ENCODE results near the gene EIPR1.
"Not testable (repeated sequence)": the region's sequence is repeated elsewhere in the genome, so short reads cannot be mapped to it uniquely, and the experiment has no call there.

Gene EIPR1

DNA sequence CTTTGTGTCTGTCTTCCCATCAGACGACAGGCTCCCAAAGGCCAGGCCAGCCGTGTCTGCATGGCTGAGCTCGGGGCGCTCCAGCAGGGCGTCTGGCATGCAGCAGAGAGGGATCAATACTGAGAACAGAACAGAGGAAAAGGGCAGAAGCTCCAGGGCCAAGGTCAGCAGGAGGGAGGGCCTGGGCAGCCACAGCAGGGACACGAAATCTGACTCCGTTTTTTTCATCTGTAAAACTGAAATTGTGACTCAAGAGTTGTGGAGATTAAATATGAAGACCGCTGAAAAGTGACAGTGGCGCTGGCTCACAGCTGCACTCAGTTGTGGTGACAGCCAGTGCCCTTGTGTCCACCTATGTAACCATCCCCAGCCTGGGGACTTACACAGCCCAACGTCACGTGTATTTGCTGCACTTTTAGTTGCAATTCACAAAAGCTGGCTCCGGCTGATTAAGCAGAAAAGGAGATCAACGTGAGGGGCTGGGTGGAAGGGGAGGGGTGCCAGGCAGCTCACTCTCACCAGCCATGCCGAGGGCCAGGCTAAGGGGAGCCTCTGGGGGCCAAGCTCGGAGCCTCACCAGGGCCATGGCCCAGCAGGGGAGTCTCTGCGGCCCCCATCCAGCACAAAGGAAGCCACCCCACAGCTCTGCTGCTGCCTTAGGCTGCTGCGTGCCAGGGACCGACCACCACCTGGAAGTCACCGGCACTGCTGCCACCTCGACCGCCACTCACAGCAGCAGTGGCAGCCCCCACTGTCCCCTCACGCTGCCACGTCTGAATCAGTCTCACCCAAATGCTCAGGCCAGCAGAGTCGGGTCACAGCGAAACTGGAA, 74.7 kb downstream of the EIPR1 start:
- DNase-seq = peak; percentile 58

GRCh38 chr2:3302421-3302750, 75.2 kb downstream of the EIPR1 start:
- no peak for DNase-seq

DNA sequence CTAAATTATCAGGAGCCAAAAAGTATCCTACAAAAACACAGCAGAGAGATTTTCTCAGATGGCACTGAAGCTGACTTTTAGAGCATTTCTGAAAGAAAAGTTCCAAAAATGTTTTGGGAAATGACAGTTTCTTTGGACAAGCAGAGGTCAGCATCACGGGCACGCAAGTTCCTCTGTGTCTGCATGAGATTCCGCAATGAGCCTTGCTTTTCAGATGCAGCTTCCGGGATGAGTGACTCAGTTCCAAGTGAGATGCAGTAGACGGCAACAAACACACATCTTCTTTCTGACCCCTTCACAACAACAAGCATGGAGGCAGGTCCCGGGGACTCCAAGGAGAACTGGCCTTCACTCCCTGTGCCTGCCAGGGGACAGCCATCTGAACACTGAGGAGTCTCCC, 76.6 kb downstream of the EIPR1 start:
- DNase-seq = no peak

DNA sequence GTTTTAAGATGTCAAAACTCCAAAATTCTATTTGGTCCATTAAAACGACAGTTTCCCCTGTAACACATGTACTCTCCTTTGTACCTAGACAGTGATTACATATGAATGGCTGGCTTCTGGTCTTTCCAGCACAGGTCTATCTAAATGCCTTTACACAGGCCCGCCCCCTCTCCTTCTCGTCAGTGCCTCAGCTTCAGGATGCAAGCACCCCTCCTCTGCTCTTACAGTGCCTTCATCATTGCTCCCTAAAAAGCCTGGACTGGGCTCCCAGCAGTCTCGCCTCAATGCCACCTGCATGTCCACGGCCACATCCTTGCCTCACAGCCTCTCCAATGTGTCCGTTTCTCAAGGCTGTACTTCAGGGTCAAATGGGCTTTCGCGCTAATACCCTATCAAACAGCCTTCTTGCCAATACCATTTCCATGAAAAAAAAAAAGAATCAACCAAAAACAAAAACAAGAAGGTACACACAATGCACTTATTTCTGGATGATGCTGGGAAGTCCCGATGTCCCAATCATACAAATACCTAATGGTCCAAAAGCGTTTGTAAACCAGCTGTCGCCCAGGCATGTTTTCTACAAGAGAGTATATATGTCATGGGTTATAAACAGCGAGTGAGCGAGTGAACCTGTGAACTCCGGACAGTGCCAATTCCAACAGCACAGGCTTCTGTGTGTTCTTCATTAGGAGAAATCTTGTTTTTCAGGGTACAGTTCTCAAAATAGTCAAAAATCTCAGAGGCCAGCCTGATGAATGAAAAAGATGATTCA, 77.2 kb downstream of the EIPR1 start:
- DNase-seq = no peak

- DNase-seq = no peak
Measured at GRCh38 chr2:3299703-3300102, 77.9 kb downstream of the EIPR1 start.

- no peak for DNase-seq
Measured at GRCh38 chr2:3299130-3299529, 78.5 kb downstream of the EIPR1 start.

GRCh38 chr2:3298191-3298590, 79.4 kb downstream of the EIPR1 start:
- DNase-seq = no peak

GRCh38 chr2:3297523-3297922, 80.1 kb downstream of the EIPR1 start:
- no peak for DNase-seq

DNA sequence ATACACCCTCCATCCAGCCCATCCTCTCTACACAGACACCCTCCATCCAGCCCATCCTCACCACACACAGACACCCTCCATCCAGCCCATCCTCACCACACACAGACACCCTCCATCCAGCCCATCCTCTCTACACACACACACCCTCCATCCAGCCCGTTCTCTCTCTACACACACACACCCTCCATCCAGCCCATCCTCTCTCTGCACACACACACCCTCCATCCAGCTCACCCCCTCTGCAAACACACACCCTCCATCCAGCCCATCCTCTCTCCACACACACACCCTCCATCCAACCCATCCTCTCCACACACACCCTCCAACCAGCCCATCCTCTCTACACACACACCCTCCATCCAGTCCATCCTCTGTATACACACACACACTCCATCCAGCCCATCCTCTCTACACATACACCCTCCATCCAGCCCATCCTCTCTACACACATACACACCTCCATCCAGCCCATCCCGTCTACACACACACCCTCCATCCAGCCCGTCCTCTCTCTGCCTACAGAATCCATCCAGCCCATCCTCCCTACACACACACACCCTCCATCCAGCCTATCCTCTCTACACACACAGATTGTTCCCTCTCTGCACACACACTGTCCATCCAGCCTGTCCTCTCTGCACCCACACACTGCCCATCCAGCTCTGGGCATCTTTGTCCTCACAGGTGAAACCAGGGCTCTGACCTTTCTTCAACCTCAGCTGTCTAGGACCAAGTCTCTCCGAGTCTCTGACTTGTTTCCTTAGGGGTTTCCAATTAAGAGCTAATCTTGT, 81.2 kb downstream of the EIPR1 start:
- DNase-seq = no peak

DNA sequence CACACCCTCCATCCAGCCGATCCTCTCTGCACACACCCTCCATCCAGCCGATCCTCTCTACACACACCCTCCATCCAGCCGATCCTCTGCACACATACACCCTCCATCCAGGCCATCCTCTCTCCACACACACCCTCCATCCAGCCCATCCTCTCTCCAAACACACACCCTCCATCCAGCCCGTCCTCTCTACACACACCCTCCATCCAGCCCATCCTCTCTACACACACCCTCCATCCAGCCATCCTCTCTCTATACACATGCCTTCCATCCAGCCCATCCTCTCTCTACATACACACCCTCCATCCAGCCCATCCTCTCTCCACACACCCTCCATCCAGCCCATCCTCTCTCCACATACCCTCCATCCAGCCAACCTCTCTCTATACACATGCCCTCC, 83.1 kb downstream of the EIPR1 start:
- no peak for DNase-seq

- peak; percentile 16 for DNase-seq
Measured at GRCh38 chr2:3294069-3294468, 83.5 kb downstream of the EIPR1 start.

DNA sequence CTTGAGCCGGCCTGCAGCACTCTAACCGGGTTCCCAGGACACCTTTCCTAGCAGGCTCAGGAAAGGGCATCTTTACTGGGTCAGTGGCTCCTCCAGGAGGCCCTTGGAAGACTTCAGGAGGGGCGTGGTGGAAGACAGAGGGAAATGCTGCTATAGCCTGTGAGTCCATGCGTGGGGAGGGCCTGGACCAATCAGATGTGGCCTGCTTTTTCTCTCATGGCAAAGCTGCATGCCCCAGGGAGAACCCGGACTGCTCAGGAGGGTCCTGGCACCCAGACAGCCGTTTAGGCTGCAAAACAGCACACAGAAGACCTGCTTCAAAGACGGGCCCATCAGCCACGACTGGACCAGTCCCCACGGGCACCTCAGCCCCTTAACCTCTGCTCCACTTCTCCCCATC, 84.4 kb downstream of the EIPR1 start:
- no peak for DNase-seq

- no peak for DNase-seq
Measured at GRCh38 chr2:3292416-3292815, 85.2 kb downstream of the EIPR1 start.

GRCh38 chr2:3291750-3292149, 85.9 kb downstream of the EIPR1 start:
- DNase-seq = no peak

- DNase-seq = no peak
Measured at GRCh38 chr2:3291113-3291512, 86.5 kb downstream of the EIPR1 start.

DNA sequence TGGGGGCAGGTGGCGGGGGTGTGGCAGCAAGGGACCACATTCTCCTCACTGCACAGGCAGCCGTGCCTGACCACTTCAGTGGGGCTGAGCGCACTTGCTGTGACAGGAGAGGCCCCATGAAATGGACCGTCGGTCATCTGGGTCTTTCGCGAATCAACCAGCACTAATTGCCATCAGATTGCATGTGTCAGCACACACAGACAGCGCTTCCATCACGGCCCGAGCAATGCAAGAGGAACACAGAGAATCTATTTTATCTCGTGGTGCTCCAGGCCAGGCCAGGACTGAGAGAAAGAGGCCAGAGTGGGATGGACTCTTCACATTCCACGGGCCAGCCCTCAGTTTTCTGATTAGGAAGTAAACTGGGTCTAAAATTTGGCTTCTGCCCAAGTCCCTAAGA, 87.0 kb downstream of the EIPR1 start:
- DNase-seq = no peak

DNA sequence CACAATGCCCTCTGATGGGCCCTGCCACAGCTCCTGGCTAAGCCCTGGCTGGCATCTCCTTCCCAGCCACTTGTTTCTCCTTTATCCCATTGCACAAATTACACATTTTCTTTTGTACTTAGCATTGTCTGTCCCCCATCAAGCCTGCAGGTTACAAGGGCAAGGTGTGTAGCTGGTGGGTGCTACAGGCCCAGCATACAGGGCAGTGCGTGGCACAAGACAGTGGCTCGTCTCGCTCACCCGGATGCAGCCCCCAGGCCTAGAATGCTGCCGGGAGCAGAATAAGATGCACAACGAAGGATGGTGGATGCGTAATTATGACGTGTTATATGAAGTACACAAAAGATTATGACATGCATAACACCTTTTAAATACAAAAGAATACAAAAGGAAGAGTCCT, 87.6 kb downstream of the EIPR1 start:
- no peak for DNase-seq

- DNase-seq = no peak
Measured at GRCh38 chr2:3289526-3289925, 88.1 kb downstream of the EIPR1 start.

DNA sequence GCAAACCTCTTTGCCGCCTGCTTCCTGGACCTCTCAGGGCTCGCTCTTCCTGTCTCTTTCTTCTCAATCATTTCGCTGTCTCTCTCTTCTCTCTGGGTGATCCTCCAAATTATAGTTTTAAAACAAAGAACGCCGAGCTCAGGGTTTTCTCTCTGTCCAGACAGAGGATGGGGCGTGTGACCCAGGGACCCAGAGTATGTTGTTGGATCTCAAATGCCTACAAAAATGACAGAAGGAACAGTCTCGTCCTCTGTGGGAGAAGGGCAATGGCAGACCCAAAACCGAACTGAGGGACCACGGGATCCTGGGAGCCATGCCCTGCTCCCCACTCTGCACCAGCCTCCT, 88.5 kb downstream of the EIPR1 start:
- no peak for DNase-seq

GRCh38 chr2:3288470-3289170, 89.0 kb downstream of the EIPR1 start:
- peak; percentile 13 for DNase-seq

GRCh38 chr2:3287896-3288295, 89.7 kb downstream of the EIPR1 start:
- no peak for DNase-seq

GRCh38 chr2:3286646-3287036, 91.0 kb downstream of the EIPR1 start:
- not testable (repeated sequence) for DNase-seq
